GOT3 (cell line): ENCODE results near the gene VPS13D.

ENCODE experiments used
- DNase-seq: peaks from one replicate; lab custom pipeline; 2025; ENCODE audit warnings: mixed read lengths; lab: John Stamatoyannopoulos, UW

Gene VPS13D

DNA sequence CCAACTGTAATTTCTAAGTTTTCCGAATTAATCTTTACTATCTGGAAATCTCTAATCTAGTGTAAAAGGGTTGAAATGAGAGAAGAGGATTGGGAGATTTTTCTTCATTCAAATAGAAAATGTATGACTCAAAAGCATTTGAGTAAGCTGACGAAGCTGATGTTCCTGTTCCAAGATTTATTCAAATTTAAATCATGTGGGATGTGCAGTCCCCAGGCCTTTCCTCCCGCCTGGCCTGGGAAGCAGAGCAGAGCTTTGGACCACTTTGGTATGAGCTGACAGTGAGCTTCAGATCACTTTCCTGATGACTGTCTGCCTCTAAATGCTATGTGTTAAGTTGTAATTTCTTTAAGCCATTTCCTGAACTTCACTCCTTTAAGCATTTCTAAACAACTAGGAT lies 196.2 kb downstream of the VPS13D start:
- no peak for DNase-seq

GRCh38 chr1:12428334-12428733 lies 198.5 kb downstream of the VPS13D start:
- DNase-seq, result no peak

DNA sequence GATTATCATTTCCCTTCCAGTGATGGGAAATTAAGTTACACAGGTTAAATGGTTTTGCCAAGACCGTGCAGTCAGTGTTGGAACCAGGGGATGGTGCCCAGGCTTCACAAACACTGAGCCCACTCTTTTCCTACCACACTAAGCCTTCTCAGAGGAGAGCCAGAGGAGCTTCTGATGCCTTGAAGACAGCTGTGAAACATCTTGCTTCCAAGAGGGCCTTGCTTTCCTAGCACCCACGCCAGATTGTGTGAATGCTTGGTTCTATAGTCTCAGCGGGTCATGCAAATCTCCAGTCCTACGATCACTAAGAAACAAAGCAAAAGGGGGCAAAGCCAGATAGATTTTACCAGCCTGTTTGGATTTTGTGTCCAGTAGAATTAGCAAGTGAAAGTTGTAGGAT lies 200.7 kb downstream of the VPS13D start:
- DNase-seq, result no peak

DNA sequence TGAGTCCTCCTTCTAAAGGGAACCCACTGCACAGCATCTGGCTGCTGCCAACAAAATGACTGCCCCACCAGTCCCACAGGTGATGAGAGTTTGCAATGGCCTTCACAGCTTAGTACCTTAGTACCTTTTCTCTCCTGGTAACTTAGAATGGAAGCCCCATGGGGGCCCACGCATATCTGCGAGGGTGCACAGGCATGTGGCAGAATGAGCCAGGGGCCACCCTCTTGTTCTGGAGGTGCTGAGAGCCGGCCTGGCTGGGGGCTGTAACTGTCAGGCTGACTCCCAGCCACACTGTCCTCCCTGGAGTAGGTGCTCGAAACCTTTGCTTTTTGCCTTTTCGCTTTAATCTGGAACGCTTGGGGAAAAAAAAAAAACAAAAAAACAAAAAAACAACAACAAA lies 203.1 kb downstream of the VPS13D start:
- DNase-seq, result no peak

GRCh38 chr1:12433323-12434053 lies 203.7 kb downstream of the VPS13D start:
- DNase-seq, result no peak

DNA sequence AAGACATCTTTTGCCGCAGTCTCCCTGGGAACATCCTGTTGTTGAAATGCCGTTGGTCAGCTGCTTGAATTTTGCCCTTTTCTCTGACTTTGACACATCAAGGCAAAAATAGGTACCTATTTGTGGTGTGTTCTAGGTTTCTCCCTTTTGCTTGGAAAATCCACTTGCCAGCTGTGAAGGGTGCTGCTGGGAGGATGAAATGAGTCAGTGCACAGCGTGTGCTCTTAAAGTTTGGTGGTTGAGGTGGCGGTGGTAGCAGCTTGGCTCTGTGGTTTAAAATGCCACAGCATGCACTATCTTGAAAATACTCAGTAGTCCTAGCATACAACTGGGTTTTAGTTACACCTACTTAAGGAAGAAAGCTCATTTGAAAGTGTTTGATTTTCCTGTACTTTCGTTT lies 204.3 kb downstream of the VPS13D start:
- DNase-seq, result no peak

- DNase-seq, result no peak
These were observed 204.9 kb downstream of the VPS13D start for GRCh38 chr1:12434686-12435085.

DNA sequence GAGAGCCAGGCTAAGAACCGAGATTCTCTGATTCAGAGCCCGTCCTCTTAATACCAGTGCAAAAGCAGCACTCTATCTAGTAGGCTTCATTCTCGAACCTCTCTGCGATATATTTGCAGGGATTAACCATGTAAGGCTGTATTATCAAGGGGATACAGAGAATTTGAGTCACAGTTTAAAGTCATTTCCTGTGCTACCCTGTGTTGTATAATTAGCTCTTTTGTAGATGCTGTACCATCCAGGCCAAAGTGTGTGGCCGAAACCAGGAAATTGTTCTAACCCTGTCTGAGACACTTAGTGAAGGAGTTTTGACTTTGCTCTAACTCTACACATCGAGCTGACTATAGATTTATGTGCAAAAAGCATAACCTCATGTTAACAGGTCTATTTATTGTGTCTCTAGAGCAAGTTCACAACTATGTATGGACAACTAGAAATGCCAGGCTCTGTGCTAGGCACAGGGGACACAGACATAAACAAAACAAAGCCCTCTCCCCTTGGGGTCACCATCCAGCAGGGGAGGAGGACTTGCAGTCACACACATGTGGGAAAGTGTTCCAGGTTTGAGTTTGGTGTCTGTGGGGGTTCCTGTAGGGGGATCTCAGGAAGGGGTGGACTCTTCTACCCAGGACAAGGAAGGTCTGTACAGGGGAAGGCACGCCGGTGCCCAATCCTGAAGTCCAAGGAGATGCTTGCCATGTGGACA lies 206.0 kb downstream of the VPS13D start:
- DNase-seq, result no peak

GRCh38 chr1:12436345-12436658 lies 206.5 kb downstream of the VPS13D start:
- DNase-seq, result no peak

DNA sequence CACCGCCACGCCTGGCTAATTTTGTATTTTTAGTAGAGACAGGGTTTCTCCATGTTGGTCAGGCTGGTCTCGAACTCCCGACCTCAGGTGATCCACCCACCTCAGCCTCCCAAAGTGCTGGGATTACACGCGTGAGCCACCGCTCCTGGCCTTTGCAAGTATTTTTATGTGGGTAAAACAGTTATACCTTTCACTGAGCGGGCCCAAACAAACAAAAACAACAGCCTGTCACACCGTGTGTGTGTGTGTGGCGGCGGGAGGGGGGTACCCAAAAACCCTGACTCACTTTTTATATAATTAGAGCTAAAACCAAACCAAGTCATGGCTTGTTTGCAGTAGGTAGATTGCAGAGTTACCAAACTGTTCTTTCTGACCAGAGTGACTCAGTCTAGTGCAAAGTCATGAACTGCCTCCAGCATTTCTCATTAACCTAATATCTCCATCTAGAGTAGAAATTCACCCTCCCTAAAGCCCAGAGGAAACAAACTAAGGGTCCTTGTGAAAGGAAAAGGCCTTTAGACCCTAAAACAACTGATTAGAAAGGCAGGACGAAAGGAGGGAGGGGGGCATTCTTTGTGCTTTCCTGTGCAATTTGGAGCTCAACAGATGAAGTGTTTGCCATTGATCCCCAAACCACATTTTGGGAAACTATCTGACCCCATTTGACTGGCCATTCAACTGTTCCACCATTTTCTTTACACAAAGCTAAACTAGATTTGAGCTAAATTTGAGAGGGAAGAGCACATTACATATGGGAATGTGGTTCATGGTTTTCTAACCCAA lies 207.2 kb downstream of the VPS13D start:
- no peak for DNase-seq

GRCh38 chr1:12437629-12438028 lies 207.8 kb downstream of the VPS13D start:
- no peak for DNase-seq

GRCh38 chr1:12438349-12438924 lies 208.6 kb downstream of the VPS13D start:
- DNase-seq, result no peak

DNA sequence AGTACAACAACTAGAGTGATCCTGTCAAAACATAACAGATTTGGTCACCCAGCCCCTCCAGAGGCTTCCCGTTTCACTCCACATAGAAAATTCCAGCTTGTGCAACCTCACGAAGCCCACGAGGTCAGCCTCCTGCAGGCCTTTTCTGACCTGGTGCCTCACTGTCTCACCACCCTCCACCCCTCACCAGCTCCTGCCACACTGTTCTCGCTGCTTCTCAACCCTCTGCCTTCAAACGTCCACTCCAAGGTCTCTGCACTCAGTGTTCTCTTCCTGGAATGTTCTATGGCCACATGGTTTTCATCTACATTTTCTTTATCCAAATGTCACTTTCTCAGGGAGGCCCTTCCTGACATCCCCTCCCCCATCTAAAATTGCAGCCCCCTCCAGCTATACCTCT lies 209.2 kb downstream of the VPS13D start:
- no peak for DNase-seq

- no peak for DNase-seq
These were observed 211.7 kb downstream of the VPS13D start for GRCh38 chr1:12441414-12442105.

DNA sequence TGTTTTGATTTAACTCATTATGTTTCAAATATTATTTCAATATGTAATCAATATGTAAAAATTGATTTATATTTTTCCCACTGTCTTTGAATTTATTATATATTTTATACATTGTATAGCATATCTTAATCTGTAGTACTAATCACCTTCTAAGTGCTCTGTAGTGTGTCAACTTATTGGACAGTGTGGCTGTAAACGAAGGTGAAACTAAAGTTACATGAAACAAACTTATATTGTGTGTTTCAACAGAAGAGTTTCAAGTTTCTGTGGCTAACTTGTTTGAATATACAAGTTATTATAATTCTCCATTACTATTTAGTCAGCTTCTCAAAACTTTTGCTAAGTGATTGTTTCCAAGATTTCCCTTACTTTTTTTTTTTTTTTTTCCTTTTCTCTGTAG lies 212.4 kb downstream of the VPS13D start:
- no peak for DNase-seq

DNA sequence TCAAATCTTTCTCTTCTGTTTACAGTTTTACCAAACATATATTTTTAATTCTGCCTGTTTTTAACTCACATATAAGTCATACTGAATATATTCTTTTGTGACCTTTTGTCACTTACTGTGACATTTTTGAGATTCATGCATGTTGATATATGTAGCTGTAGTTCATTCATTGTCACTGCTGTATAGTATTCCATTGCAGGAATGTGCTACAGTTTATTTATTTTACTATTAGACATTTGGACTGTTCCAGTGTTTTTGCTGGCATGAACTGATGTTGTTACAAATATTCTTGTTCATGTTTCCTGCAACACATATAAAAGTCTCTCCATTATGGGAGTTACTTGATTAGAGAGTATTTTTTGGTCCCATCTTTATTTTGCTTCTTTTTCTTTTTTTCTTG lies 213.3 kb downstream of the VPS13D start:
- DNase-seq, result no peak

- DNase-seq, result no peak
These were observed 214.6 kb downstream of the VPS13D start for GRCh38 chr1:12444329-12444841.

DNA sequence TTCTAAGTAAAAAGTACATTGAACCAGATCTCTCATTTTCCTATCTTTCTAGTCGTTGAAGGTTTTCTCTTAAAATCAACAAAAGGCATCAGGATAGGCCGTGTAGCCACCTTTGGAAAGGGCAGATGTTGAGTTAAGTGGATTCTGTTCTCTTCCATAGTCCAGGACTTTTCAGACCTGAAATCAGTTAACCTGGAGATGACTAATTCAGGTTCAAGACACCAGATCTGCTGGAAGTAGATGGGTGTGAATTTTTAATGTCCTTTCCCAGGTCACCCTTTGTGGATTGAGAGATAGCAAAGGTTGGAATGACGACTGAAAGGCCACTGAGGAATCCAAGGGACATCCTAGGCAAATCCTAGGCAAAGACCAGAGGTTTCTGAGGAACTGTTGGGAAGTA lies 215.4 kb downstream of the VPS13D start:
- no peak for DNase-seq

DNA sequence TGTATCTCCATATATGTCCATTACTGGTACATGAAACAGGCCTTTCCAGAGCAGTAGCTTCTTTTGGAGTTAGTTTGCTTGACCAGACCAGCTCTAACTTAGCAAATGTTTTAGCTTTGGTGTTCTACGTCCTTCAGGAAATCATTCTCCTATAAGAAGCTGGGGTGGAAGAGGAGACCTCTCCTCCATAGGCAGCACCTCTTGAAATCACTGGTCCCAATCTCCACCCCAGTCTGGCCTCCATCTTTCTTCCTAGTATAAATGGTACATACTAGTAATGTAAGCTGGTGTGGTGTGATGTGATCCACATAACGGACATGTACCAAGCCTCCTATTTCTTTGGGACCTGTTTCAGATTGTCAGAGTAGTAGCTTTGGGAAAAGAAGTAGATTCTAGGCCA lies 216.8 kb downstream of the VPS13D start:
- no peak for DNase-seq

- no peak for DNase-seq
These were observed 217.5 kb downstream of the VPS13D start for GRCh38 chr1:12447307-12447706.

DNA sequence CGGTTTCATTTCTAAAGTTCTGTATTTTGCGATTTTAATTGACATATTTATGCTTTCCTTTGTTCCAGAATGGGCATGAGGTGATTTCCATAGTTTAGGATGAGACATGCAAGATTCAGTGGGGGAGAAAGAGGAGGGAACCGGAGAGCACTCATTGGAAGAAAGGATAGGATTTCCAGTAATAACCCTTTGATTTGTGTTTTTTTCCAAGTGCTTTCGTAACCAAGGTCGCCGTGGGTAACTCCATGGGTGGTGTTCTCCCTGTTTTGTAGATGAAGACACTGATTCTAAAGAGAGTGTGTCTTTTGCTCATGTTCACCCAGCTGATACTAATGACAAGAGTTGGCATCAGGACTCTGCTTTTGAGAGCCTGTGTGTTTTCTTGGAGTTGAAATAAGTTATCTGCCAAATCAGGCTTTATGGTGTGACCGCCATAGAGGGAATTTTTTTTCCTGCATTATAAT lies 218.1 kb downstream of the VPS13D start:
- DNase-seq, result no peak

DNA sequence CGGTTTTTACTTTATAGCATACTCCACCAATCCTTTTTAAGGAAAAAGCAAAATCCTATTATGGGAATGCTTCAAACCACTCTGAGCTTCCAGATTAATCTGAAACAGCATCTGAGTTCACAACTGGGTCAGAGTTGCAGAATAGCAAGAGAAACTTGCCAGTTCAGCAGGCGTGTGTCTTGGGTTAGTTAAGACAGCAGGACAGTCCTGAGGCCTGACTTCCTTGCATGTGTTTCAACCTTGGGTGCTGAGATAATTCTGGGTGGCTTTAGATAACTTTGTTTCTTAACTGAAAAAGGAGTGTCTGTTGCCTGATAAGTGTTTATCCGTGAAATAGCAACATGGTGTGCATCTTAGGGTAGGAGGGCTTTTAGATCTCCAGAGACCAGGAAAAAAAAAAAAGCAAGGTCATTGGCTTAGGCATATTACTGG lies 218.9 kb downstream of the VPS13D start:
- no peak for DNase-seq
